HG03103 (cell line): ENCODE results near the gene TNFRSF21.
"Not testable (repeated sequence)": the region's sequence is repeated elsewhere in the genome, so short reads cannot be mapped to it uniquely, and the experiment has no call there.

ENCODE experiments used
- ATAC-seq: cut with Tn5 transposase; IDR thresholded peaks from one replicate; pipeline ENCODE4 v1.9.1; 2021; ENCODE audit warnings: low read depth; ENCODE audit not compliant: unreplicated experiment

The TNFRSF21 gene

GRCh38 chr6:47292027-47292426 is 17.7 kb downstream of the TNFRSF21 start:
- no peak for ATAC-seq

GRCh38 chr6:47290124-47290834 is 19.4 kb downstream of the TNFRSF21 start:
- no peak for ATAC-seq

- no peak for ATAC-seq
Observed at GRCh38 chr6:47288267-47289090, 21.2 kb downstream of the TNFRSF21 start.

- ATAC-seq = no peak
Observed at GRCh38 chr6:47286301-47286700, 23.4 kb downstream of the TNFRSF21 start.

GRCh38 chr6:47283993-47284392 is 25.7 kb downstream of the TNFRSF21 start:
- ATAC-seq = no peak

GRCh38 chr6:47278545-47278944 is 31.2 kb downstream of the TNFRSF21 start:
- ATAC-seq = no peak

- no peak for ATAC-seq
Observed at GRCh38 chr6:47277702-47278101, 32.0 kb downstream of the TNFRSF21 start.

- no peak for ATAC-seq
Observed at GRCh38 chr6:47276377-47276776, 33.3 kb downstream of the TNFRSF21 start.

- no peak for ATAC-seq
Observed at GRCh38 chr6:47275640-47276039, 34.1 kb downstream of the TNFRSF21 start.

GRCh38 chr6:47275132-47275531 is 34.6 kb downstream of the TNFRSF21 start:
- ATAC-seq = not testable (repeated sequence)

GRCh38 chr6:47268572-47269187 is 41.0 kb downstream of the TNFRSF21 start:
- ATAC-seq = no peak

GRCh38 chr6:47267301-47267700 is 42.4 kb downstream of the TNFRSF21 start:
- ATAC-seq = no peak

GRCh38 chr6:47265971-47266370 is 43.7 kb downstream of the TNFRSF21 start:
- no peak for ATAC-seq

- no peak for ATAC-seq
Observed at GRCh38 chr6:47264775-47265184, 44.9 kb downstream of the TNFRSF21 start.

GRCh38 chr6:47263268-47263667 is 46.4 kb downstream of the TNFRSF21 start:
- no peak for ATAC-seq

GRCh38 chr6:47262231-47262630 is 47.5 kb downstream of the TNFRSF21 start:
- no peak for ATAC-seq

- no peak for ATAC-seq
Observed at GRCh38 chr6:47261191-47261590, 48.5 kb downstream of the TNFRSF21 start.

- ATAC-seq = no peak
Observed at GRCh38 chr6:47260021-47260420, 49.7 kb downstream of the TNFRSF21 start.

- no peak for ATAC-seq
Observed at GRCh38 chr6:47258724-47259347, 50.9 kb downstream of the TNFRSF21 start.

- no peak for ATAC-seq
Observed at GRCh38 chr6:47256981-47257730, 52.5 kb downstream of the TNFRSF21 start.
